Measurements from ENCODE around the gene MMP10.

- TF ChIP-seq PATZ1 (CRISPR knock-in tag; IDR thresholded peaks at IDR 0.05; ENCODE audit: borderline replicate concordance) (no peak), ZFP3 (CRISPR knock-in tag; IDR thresholded peaks at IDR 0.05) (no peak), BACH2 (CRISPR knock-in tag; IDR thresholded peaks at IDR 0.05; ENCODE audit: borderline replicate concordance) (no peak), ZNF8 (CRISPR knock-in tag; IDR thresholded peaks at IDR 0.05) (no peak), ESRRG (CRISPR knock-in tag; IDR thresholded peaks at IDR 0.05) (no peak), ZNF565 (CRISPR knock-in tag; conservative IDR thresholded peaks at IDR 0.05; ENCODE audit: low read depth) (no peak), TSHZ2 (CRISPR knock-in tag; IDR thresholded peaks at IDR 0.05) (no peak), ZC3H10 (CRISPR knock-in tag; IDR thresholded peaks at IDR 0.05) (no peak), GLIS3 (CRISPR knock-in tag; IDR thresholded peaks at IDR 0.05) (no peak), ARNTL (CRISPR knock-in tag; IDR thresholded peaks at IDR 0.05; ENCODE audit: borderline replicate concordance, low read depth) (no peak), OSR1 (CRISPR knock-in tag; IDR thresholded peaks at IDR 0.05) (no peak), CREB5 (CRISPR knock-in tag; IDR thresholded peaks at IDR 0.05; ENCODE audit: low read depth) (no peak), CSRNP3 (CRISPR knock-in tag; IDR thresholded peaks at IDR 0.05) (no peak)
Measured at GRCh38 chr11:102781676-102782075, 1.2 kb upstream of the MMP10 start.
